Measurements from ENCODE around the gene BLTP3B. TPM values are rescaled to one million over a fixed set of nuclear protein-coding genes. Genes with fewer than 3 reads are reported as not detected.
"Not testable (repeated sequence)": the region's sequence is repeated elsewhere in the genome, so short reads cannot be mapped to it uniquely, and the experiment has no call there.

Gene BLTP3B
- total RNA-seq, 4 donors from 2014 or later: 37.7 to 49.1 (median 43.2) TPM

DNA sequence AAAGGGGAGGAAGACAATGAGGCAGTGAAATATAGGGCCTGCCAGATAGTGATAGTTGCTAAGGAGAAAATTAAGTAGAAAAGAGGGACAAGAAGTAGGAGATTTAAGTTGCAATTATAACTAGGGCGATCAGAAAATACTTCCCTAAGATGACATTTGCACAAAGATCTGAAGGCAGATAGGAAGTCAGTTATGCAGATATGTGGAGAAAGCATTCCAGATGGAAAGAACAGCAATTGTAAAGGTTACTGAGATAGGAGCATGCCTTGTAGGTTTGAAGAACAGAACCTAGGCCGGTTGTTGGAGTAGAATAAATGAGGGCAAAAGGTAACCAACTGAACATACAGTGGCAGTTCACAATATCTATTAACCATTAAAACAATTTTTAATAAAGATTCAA, 36.6 kb upstream of the BLTP3B start:
- Histone ChIP-seq H3K27ac (replicated peaks in 1 of 4) (no peak overlapping the region), H3K27me3 (no peaks in the 10 kb centered on the region), H3K9me3 (no peaks in the 10 kb centered on the region), H3K4me3 (no peak overlapping the region), H3K36me3 (peaks cover 0 to 3% (median 0%) of the 10 kb centered on the region in 4 donors), H3K4me1 (peaks cover 0 to under 1% (median 0%) of the 10 kb centered on the region in 4 donors)
- DNase-seq (ENCODE audit: extremely low spot score): no peak
- TF ChIP-seq EP300 (IDR thresholded peaks at IDR 0.05): no peak
- TF ChIP-seq POLR2AphosphoS5 (IDR thresholded peaks at IDR 0.05): no peak
- intact Hi-C loops (cut with DNase I): no loop called here
- 91% methylated on average over 2 of the region's 2 CpGs for WGBS

DNA sequence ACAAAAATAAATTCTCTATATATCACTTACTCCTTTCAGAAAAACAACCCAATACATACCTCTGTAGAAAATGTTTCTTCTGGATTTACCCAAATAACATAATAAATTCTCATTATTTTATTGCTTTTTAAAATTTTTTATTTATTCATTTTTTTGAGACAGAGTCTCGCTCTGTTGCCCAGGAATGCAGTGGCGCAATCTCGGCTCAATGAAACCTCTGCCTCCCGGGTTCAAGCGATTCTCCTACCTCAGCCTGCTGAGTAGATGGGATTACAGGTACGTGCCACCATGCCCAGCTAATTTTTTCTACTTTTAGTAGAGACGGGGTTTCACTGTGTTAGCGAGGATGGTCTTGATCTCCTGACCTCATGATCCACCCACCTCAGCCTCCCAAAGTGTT, 33.8 kb upstream of the BLTP3B start:
- 94% methylated on average over 8 of the region's 8 CpGs for WGBS

DNA sequence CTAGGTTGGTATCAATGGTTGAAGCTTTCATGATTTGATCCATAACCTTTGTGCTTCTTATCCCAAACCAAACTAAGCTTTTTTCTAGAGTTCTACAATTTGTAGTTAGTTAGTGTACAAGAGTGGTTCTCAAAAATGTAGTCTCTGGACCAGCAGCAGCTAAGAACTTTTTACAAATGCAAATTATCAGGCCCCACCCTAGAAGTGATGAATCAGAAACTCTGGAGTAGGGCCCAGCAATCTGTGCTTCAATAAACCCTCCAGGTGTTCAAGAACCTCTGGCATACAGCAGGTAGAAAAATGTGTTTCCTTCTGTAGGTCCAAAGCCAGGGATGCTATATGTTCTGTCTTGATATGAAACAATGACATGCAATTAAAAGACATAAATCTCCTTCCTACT, 31.8 kb upstream of the BLTP3B start:
- Histone ChIP-seq H3K9me3 (no peaks in the 10 kb centered on the region), H3K4me3 (no peak overlapping the region), H3K36me3 (peaks cover 0 to 8% (median 0%) of the 10 kb centered on the region in 4 donors), H3K4me1 (peaks cover 0 to 19% (median 13%) of the 10 kb centered on the region in 4 donors), H3K27ac (replicated peaks in 1 of 4) (no peak overlapping the region), H3K27me3 (no peaks in the 10 kb centered on the region)
- no peak for DNase-seq (ENCODE audit: extremely low spot score)
- intact Hi-C loops (cut with DNase I): no loop called here
- TF ChIP-seq, protein P1, sequence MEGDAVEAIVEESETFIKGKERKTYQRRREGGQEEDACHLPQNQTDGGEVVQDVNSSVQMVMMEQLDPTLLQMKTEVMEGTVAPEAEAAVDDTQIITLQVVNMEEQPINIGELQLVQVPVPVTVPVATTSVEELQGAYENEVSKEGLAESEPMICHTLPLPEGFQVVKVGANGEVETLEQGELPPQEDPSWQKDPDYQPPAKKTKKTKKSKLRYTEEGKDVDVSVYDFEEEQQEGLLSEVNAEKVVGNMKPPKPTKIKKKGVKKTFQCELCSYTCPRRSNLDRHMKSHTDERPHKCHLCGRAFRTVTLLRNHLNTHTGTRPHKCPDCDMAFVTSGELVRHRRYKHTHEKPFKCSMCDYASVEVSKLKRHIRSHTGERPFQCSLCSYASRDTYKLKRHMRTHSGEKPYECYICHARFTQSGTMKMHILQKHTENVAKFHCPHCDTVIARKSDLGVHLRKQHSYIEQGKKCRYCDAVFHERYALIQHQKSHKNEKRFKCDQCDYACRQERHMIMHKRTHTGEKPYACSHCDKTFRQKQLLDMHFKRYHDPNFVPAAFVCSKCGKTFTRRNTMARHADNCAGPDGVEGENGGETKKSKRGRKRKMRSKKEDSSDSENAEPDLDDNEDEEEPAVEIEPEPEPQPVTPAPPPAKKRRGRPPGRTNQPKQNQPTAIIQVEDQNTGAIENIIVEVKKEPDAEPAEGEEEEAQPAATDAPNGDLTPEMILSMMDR (IDR thresholded peaks at IDR 0.05): no peak

More for the DNA sequence above, 33.8 kb upstream of the BLTP3B start:
- DNase-seq (ENCODE audit: extremely low spot score); H3K4me3 ChIP-seq; H3K9me3 ChIP-seq; H3K4me1 ChIP-seq; intact Hi-C loops (cut with DNase I); H3K36me3 ChIP-seq; H3K27me3 ChIP-seq; H3K27ac ChIP-seq (replicated peaks in 1 of 4): not testable (repeated sequence)

DNA sequence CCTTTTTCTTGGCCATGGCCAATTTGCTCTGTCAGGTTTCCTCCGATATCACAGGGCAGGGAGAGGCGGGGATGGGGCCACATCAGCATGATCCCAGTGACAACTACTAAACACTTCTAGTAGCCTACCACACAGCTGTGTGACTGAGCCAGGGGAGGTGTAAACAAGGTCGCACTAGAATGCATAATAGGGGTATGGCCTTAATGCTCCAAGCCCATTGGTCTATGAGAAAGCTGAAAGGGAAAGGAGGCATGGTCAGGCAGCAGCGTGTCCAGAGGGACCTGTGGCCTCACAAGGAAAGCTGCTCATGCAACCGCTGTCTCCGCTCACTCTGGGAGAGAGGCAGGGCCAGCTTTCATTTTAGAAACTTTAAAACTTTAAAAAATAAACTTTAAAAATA, 30.4 kb upstream of the BLTP3B start:
- 94% methylated on average over 6 of the region's 6 CpGs for WGBS
- intact Hi-C loops (cut with DNase I): no loop called here
- H3K4me3 ChIP-seq: no peak overlapping the region

DNA sequence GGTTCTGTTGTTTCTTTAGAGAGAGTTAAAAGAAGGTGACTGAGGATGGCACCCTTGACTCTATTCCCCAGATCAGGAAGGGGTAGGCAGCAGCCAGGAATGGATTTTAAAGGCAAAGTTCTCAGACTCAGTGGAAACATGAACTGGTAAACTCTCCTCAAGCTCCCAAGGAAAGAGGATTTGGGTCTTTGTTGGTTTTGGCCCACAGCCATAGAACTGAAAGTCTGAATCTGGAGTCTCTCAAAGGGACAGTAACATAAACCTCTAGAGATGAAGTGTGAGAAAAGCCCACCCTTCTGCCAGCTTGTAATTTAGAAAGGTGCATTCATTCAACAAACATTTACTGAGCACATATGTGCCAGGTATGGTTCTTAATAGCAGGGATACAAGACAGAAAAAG, 28.6 kb upstream of the BLTP3B start:
- intact Hi-C loops (cut with DNase I): no loop called here
- H3K9me3 ChIP-seq: no peaks in the 10 kb centered on the region
- no peak overlapping the region for H3K4me3 ChIP-seq
- peak overlapping the region in 2 of 4 donors; percentile 9 to 32 for H3K27ac ChIP-seq (replicated peaks in 1 of 4)
- TF ChIP-seq POLR2A (IDR thresholded peaks at IDR 0.05; ENCODE audit: low read depth) (no peak), EP300 (IDR thresholded peaks at IDR 0.05) (no peak), POLR2AphosphoS5 (IDR thresholded peaks at IDR 0.05) (no peak)
- TF ChIP-seq, protein P1 (IDR thresholded peaks at IDR 0.05): no peak
- H3K27me3 ChIP-seq: no peaks in the 10 kb centered on the region
- DNase-seq (ENCODE audit: extremely low spot score): no peak
- peaks cover 0 to 19% (median 13%) of the 10 kb centered on the region in 4 donors for H3K4me1 ChIP-seq
- H3K36me3 ChIP-seq: peaks cover 0 to 8% (median 0%) of the 10 kb centered on the region in 4 donors

More for the DNA sequence above, 30.4 kb upstream of the BLTP3B start:
- H3K27me3 ChIP-seq: no peaks in the 10 kb centered on the region
- TF ChIP-seq, protein P1 (IDR thresholded peaks at IDR 0.05): no peak
- TF ChIP-seq POLR2AphosphoS5 (IDR thresholded peaks at IDR 0.05) (no peak), POLR2A (IDR thresholded peaks at IDR 0.05; ENCODE audit: low read depth) (no peak), EP300 (IDR thresholded peaks at IDR 0.05) (no peak)
- H3K36me3 ChIP-seq: peaks cover 0 to 8% (median 0%) of the 10 kb centered on the region in 4 donors
- DNase-seq (ENCODE audit: extremely low spot score): no peak
- no peaks in the 10 kb centered on the region for H3K9me3 ChIP-seq
- H3K27ac ChIP-seq (replicated peaks in 1 of 4): no peak overlapping the region
- peaks cover 0 to 19% (median 13%) of the 10 kb centered on the region in 4 donors for H3K4me1 ChIP-seq

DNA sequence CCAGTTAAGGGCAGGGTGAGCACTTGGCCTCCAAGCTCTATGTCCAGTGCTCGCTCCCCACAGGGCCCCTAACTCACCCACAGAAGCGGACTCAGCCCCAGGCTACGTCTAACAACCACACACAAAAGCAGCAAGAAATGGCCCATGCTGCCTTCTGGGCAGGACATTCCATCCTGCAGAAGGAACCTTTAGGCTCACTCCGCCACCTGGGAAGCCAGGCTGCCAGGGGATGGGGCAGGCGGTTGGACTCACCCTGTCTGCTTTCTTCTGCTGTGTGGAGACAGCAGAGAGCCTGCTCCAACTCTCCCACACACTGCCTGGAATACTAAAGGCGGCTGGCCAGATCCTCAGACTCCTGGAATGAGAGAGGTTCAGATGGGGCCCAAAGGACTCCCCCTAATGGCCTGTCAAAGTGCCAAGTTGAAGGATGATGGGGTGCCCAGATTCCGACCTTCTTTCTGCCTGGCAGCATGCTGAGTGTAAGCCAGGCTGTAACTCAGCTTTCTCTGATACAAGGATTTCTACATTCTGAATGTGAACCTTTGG, 27.7 kb upstream of the BLTP3B start:
- 57% methylated on average over 5 of the region's 7 CpGs for WGBS
- Histone ChIP-seq H3K36me3 (peaks cover 0 to 8% (median 0%) of the 10 kb centered on the region in 4 donors), H3K9me3 (no peaks in the 10 kb centered on the region), H3K4me1 (peaks cover 0 to 19% (median 13%) of the 10 kb centered on the region in 4 donors), H3K4me3 (no peak overlapping the region), H3K27me3 (no peaks in the 10 kb centered on the region), H3K27ac (replicated peaks in 1 of 4) (peak overlapping the region in 1 of 4 donors; percentile 32)
- no peak for TF ChIP-seq POLR2A (IDR thresholded peaks at IDR 0.05; ENCODE audit: low read depth)
- no peak for TF ChIP-seq EP300 (IDR thresholded peaks at IDR 0.05)
- TF ChIP-seq, protein P1 (IDR thresholded peaks at IDR 0.05): no peak
- DNase-seq (ENCODE audit: extremely low spot score): no peak
- intact Hi-C loops (cut with DNase I): no loop called here
